GM21360 (cell line): Measurements from ENCODE around the gene VPS4B.
"Not testable (repeated sequence)": the region's sequence is repeated elsewhere in the genome, so short reads cannot be mapped to it uniquely, and the experiment has no call there.

ENCODE experiments used
- ATAC-seq: cut with Tn5 transposase; IDR thresholded peaks from one replicate; pipeline ENCODE4 v1.9.1; 2021; ENCODE audit warnings: mild to moderate bottlenecking, moderate library complexity; ENCODE audit not compliant: unreplicated experiment

The VPS4B gene

GRCh38 chr18:63373161-63373560, 49.1 kb downstream of the VPS4B start:
- ATAC-seq: no peak

- ATAC-seq: no peak
These were observed 53.7 kb downstream of the VPS4B start for GRCh38 chr18:63368611-63369010.

GRCh38 chr18:63367053-63367953, 55.0 kb downstream of the VPS4B start, which contains the start of gene KDSR:
KDSR (minus strand) TSS chr18:63367206; CDS start chr18:63367118, 88 bp downstream.
- ATAC-seq: peak; percentile 76

GRCh38 chr18:63366213-63367052, 55.8 kb downstream of the VPS4B start:
- peak; percentile 36 for ATAC-seq

- ATAC-seq: no peak
These were observed 56.4 kb downstream of the VPS4B start for GRCh38 chr18:63365876-63366212.

DNA sequence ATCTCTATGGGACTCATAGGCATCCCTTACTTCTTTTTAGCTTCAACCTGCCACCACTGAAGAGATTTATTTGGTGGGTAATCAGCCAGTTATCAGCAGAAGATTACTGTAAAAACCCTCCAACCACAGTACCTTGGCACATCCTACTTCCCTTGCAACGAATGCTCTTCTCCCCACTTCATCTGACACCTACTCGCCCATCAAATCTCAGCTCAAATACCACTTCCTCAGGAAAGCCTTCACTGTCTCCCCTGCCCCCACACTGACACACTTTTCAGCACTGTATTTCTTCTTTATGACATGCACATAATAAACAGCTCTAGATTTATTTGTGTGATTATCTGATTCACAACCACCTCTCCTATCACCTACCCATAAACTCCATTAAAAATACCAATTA, 58.3 kb downstream of the VPS4B start:
- no peak for ATAC-seq

DNA sequence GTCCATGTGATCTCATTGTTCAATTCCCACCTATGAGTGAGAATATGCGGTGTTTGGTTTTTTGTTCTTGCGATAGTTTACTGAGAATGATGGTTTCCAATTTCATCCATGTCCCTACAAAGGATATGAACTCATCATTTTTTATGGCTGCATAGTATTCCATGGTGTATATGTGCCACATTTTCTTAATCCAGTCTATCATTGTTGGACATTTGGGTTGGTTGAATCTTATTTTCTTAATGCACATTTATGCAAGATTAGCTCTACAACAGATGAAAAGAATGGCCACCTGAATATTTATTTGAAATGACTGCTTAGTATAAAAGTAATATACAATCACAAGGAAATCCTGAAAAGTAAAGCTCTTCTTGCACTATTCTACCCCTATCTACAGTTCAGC, 58.9 kb downstream of the VPS4B start:
- ATAC-seq: not testable (repeated sequence)

DNA sequence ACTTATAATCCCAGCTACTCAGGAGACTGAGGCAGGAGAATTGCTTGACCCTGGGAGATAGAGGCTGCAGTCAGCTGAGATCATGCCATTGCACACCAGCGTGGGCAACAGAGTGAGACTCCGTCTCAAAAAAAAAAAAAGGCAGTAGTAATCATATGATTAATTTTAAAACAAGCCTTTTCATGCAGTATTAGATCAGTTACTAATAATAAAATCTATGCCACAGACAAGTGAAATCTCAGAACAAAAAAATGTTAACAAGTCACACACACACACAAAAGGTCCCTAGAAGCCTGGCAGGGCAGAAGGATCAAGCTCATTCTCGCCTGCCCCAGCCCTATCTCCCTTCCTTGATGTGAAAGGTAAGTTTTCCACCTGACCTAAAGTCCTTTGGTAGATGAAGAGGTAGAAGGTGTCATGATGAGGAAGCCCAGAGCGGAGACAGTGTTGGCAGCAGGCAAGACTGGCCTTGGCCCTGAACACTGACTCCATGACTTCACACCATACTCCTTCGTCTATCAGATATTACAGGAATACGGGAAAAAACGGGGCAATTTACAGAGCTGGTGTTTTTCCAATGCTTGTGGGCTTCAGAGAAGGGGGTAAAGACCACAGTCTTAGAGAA, 65.9 kb downstream of the VPS4B start:
- ATAC-seq: no peak

- no peak for ATAC-seq
These were observed 72.0 kb downstream of the VPS4B start for GRCh38 chr18:63350230-63350629.

GRCh38 chr18:63348508-63349136, 73.7 kb downstream of the VPS4B start:
- ATAC-seq: peak; percentile 71

GRCh38 chr18:63346480-63347183, 75.6 kb downstream of the VPS4B start:
- ATAC-seq: no peak

DNA sequence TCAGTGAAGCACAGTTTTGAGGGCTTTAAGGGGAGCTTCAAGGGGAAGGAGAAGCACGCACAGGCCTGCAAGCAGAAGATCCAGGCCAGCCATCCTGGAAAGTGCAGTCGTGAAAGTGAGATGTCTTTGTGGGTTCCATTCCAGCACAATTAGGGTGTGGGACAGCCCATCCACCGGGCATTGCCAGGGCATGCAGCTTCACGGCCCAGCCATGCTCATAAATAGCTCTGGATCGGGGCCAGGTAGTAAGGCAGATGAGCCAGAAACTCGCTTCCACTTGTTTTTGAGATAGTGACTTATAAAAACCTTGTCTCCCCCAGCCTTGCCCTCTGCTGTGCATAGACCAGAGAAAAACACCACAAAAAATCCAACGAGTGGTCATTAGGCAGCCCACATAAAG, 76.2 kb downstream of the VPS4B start:
- ATAC-seq: no peak

DNA sequence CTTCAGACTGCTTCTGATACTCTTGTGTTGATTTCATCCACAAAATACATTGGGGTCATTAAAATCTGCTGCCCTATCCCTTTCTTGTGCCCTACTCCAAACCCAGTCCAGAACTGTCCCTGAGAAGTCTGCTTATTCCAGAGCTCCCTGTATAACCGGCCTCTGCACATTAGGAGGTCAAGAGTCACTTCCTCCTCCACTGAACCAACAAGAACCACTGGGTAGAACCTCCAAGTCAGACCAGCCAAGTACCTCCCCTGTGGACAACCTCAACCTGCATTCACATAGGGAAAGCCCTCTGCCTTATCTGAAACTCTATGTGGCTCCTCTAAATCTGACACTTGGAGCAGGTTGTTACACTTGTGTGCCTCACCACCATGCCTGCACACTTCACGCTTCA, 77.4 kb downstream of the VPS4B start:
- ATAC-seq: no peak

DNA sequence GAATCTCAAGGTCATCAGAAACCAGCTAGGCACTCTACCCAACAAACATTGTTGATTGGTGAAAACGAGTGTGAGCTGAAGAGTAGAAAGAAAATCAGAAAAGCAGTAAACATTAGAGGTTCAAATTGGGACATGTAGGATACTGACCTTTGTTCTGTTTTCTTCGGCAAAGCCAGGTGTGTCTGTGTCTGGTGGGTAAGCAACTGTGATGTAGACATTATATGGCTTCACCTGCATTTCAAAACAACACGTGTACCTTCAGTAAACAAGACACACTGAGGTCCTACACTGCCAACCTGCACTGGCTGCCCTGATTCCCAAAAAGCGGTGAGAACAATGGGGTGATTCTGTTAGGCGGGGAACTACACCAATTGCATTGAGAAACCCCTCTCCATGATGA, 78.0 kb downstream of the VPS4B start:
- no peak for ATAC-seq

- ATAC-seq: no peak
These were observed 80.1 kb downstream of the VPS4B start for GRCh38 chr18:63342206-63342605.

DNA sequence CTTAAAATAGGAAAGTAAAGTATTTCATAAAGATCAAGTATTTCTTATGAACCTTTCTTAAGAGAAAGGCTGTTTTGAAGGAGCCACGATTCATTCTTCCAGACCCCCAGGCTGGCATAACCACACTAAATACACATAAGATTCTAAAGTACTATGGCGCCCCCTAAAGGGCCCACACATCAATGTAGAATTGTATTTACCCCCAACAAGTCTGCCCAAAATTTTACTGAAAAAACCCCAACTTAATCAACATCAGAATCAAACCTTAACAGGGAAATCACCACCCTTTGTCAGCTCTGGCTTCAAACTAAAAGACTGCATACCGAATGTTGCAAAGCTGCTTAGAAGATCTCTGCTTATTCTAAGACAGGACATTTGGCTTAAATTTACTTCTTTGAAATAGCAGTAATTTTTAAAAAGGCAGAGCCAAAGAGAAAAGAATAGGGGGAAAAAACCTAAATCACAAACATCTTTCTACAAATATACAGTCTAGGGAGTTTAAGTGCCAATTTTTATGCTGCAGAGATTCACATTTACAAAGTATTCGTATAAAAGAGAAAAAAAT, 82.3 kb downstream of the VPS4B start:
- no peak for ATAC-seq
